H1 (cell line): ENCODE measurements around the gene MLN. TPM values are rescaled to one million over a fixed set of nuclear protein-coding genes. Genes with fewer than 3 reads are reported as not detected.

Source experiments
- CTCF ChIA-PET: fragments of 300-600 bp; sonication (Branson Sonifier 250); formaldehyde crosslinking; loops from one replicate; lab custom pipeline; 2021; ENCODE audit not compliant: partially characterized antibody; lab: Charles Lee
- POLR2A ChIA-PET: fragments of 300-600 bp; sonication (Branson Sonifier 250); formaldehyde crosslinking; loops from one replicate; lab custom pipeline; 2021; ENCODE audit warnings: inconsistent platforms; ENCODE audit not compliant: partially characterized antibody; lab: Charles Lee
- DNase-seq, 2 experiments: peaks; one replicate each; pipeline versions ENCODE4 v3.0.0 to v3.0.0-alpha.2; 2010 to 2022; ENCODE audit warnings: low spot score in 2 of 2, low read depth in 1 of 2, mixed read lengths in 1 of 2
- FAIRE-seq: peaks from 2 replicates; lab custom pipeline; 2011; peaks lifted over from hg19 to GRCh38; lab: Jason Lieb, UNC
- H2AFZ ChIP-seq: 2 replicates; pipeline ENCODE4 v1.8.1; 2012; ENCODE audit warnings: low read length, inconsistent platforms
- H2AK5ac ChIP-seq: 2 replicates; pipeline ENCODE4 v1.6.1; 2013; ENCODE audit warnings: low read depth, low read length
- H2BK120ac ChIP-seq: replicated peaks from 2 replicates; pipeline ENCODE3; 2013; ENCODE audit warnings: low read depth, low read length, inconsistent platforms
- H2BK12ac ChIP-seq: 2 replicates; pipeline ENCODE4 v1.6.1; 2013; ENCODE audit warnings: low read depth, low read length
- H2BK15ac ChIP-seq: 2 replicates; pipeline ENCODE4 v1.6.1; 2013; ENCODE audit warnings: low read length
- H2BK20ac ChIP-seq: 2 replicates; pipeline ENCODE4 v1.6.1; 2013; ENCODE audit warnings: low read length
- H2BK5ac ChIP-seq: 2 replicates; pipeline ENCODE4 v1.6.1; 2013; ENCODE audit warnings: low read depth, low read length
- H3K14ac ChIP-seq: 2 replicates; pipeline ENCODE4 v1.6.1; 2013; ENCODE audit warnings: inconsistent platforms; ENCODE audit not compliant: insufficient read length
- H3K18ac ChIP-seq: 2 replicates; pipeline ENCODE4 v1.6.1; 2013; ENCODE audit warnings: low read length; ENCODE audit errors: extremely low read depth
- H3K23ac ChIP-seq: 2 replicates; pipeline ENCODE4 v1.6.1; 2013; ENCODE audit warnings: inconsistent platforms; ENCODE audit not compliant: insufficient read length
- H3K23me2 ChIP-seq: 2 replicates; pipeline ENCODE4 v1.6.1; 2013; ENCODE audit warnings: low read depth, low read length
- H3K27ac ChIP-seq: 2 replicates; pipeline ENCODE4 v1.6.1; 2011; ENCODE audit warnings: low read depth, low read length, inconsistent platforms
- H3K27me3 ChIP-seq, 4 experiments: replicated peaks in 1 of 4; 1 replicate in 1 of 4; 2 replicates in 3 of 4; pipeline versions ENCODE4 v1.6.1 to v1.8.1; 2011 to 2013; ENCODE audit warnings: low read length in 3 of 4, mild to moderate bottlenecking in 3 of 4, inconsistent platforms in 2 of 4, mixed read lengths in 2 of 4, moderate library complexity in 1 of 4; ENCODE audit not compliant: control insufficient read depth in 3 of 4, insufficient read depth in 3 of 4; ENCODE audit errors: extremely low read depth in 1 of 4
- H3K36me3 ChIP-seq, 4 experiments: 2 replicates each; pipeline versions ENCODE4 v1.6.1 to v1.8.1; 2011 to 2013; ENCODE audit warnings: mild to moderate bottlenecking in 4 of 4, low read length in 3 of 4, moderate library complexity in 2 of 4, control low read depth in 1 of 4, inconsistent platforms in 1 of 4; ENCODE audit not compliant: insufficient read depth in 4 of 4, control insufficient read depth in 2 of 4
- H3K4ac ChIP-seq: replicated peaks from 2 replicates; pipeline ENCODE3; 2013; ENCODE audit warnings: low read length, low read depth, mixed read lengths, inconsistent platforms; ENCODE audit not compliant: insufficient read length
- H3K4me1 ChIP-seq, 4 experiments: replicated peaks in 1 of 4; 1 replicate in 1 of 4; 2 replicates in 3 of 4; pipeline versions ENCODE4 v1.6.1 to v1.8.1; 2011 to 2013; ENCODE audit warnings: low read length in 3 of 4, inconsistent platforms in 2 of 4, mixed read lengths in 1 of 4; ENCODE audit not compliant: insufficient read depth in 4 of 4, control insufficient read depth in 3 of 4
- H3K4me2 ChIP-seq, 2 experiments: 2 replicates each; pipeline versions ENCODE4 v1.6.1 to v1.8.1; 2011 to 2013; ENCODE audit warnings: low read depth in 2 of 2, low read length in 2 of 2, control low read depth in 1 of 2, inconsistent platforms in 1 of 2, mild to moderate bottlenecking in 1 of 2; ENCODE audit not compliant: insufficient read depth in 1 of 2
- H3K4me3 ChIP-seq, 4 experiments: fragments of 200-600, 300-600 bp in 1 of 4; sonication (generic), shearing (Covaris generic), sonication (Bioruptor Twin) in 1 of 4; 2 replicates each; pipeline versions ENCODE4 v1.5.1 to v1.8.1; 2011 to 2016; ENCODE audit warnings: low read length in 4 of 4, low read depth in 3 of 4, control low read depth in 2 of 4, inconsistent platforms in 2 of 4, mild to moderate bottlenecking in 2 of 4, mixed read lengths in 1 of 4, moderate library complexity in 1 of 4; ENCODE audit not compliant: insufficient read depth in 2 of 4; ENCODE audit errors: extremely low read depth in 1 of 4
- H3K56ac ChIP-seq: replicated peaks from 2 replicates; pipeline ENCODE3; 2013; ENCODE audit warnings: low read depth, mild to moderate bottlenecking, mixed read lengths, low read length, inconsistent platforms; ENCODE audit not compliant: insufficient read length
- H3K79me1 ChIP-seq: 2 replicates; pipeline ENCODE4 v1.6.1; 2013; ENCODE audit warnings: low read depth, low read length, control low read depth
- H3K79me2 ChIP-seq, 2 experiments: 2 replicates each; pipeline versions ENCODE4 v1.6.1 to v1.8.1; 2012 to 2013; ENCODE audit warnings: low read length in 2 of 2, mild to moderate bottlenecking in 2 of 2, inconsistent platforms in 1 of 2; ENCODE audit not compliant: insufficient read depth in 2 of 2, control insufficient read depth in 1 of 2
- H3K9ac ChIP-seq, 4 experiments: replicated peaks in 1 of 4; 1 replicate in 1 of 4; 2 replicates in 3 of 4; pipeline versions ENCODE4 v1.6.1 to v1.8.1; 2011 to 2013; ENCODE audit warnings: low read depth in 3 of 4, low read length in 3 of 4, control low read depth in 2 of 4, mild to moderate bottlenecking in 2 of 4, moderate library complexity in 2 of 4, inconsistent platforms in 1 of 4; ENCODE audit errors: extremely low read depth in 1 of 4
- H3K9me3 ChIP-seq, 2 experiments: 2 replicates each; pipeline versions ENCODE4 v1.6.1 to v1.8.1; 2012 to 2013; ENCODE audit warnings: mild to moderate bottlenecking in 2 of 2, moderate library complexity in 2 of 2, control low read depth in 1 of 2, inconsistent platforms in 1 of 2, low read depth in 1 of 2, low read length in 1 of 2, mixed read lengths in 1 of 2; ENCODE audit not compliant: insufficient read depth in 2 of 2
- H4K20me1 ChIP-seq, 2 experiments: replicated peaks in 1 of 2; 2 replicates each; pipeline versions ENCODE3 to v1.8.1; 2011 to 2013; ENCODE audit warnings: inconsistent platforms in 2 of 2, low read length in 2 of 2, mild to moderate bottlenecking in 1 of 2; ENCODE audit not compliant: insufficient read depth in 2 of 2, control insufficient read depth in 1 of 2
- H4K5ac ChIP-seq: 2 replicates; pipeline ENCODE4 v1.6.1; 2013; ENCODE audit warnings: low read length, low read depth, mixed read lengths, inconsistent platforms; ENCODE audit not compliant: insufficient read length
- H4K8ac ChIP-seq: 2 replicates; pipeline ENCODE4 v1.8.0; 2013; ENCODE audit warnings: mild to moderate bottlenecking, moderate library complexity, low read length, inconsistent platforms; ENCODE audit not compliant: insufficient read depth; ENCODE audit errors: extremely low read depth
- H4K91ac ChIP-seq: replicated peaks from 2 replicates; pipeline ENCODE3; 2013; ENCODE audit warnings: low read length, mixed read lengths, inconsistent platforms; ENCODE audit not compliant: insufficient read length
- CBX5 ChIP-seq: fragments of 300-800, 300-1000 bp; sonication (generic); IDR thresholded peaks from 2 replicates; pipeline ENCODE4 v1.7.1; 2016; ENCODE audit warnings: antibody characterized with exemption, low read length, low read depth
- CHD1 ChIP-seq: IDR thresholded peaks from 2 replicates; pipeline ENCODE4 v1.6.1; 2012; ENCODE audit warnings: low read depth, low read length, improper control_type of control experiment
- KDM1A ChIP-seq: fragments of 200-600, 300-600 bp; sonication (generic); IDR thresholded peaks from 2 replicates; pipeline ENCODE4 v1.7.1; 2016; ENCODE audit warnings: mild to moderate bottlenecking, low read length, borderline replicate concordance
- RXRA ChIP-seq: IDR thresholded peaks from 2 replicates; pipeline ENCODE4 v1.6.1; 2011; ENCODE audit warnings: low read depth, mild to moderate bottlenecking, low read length, moderate library complexity; ENCODE audit not compliant: insufficient read depth
- TAF7 ChIP-seq: optimal IDR thresholded peaks from 2 replicates; pipeline ENCODE3; 2011; ENCODE audit warnings: low read depth, mild to moderate bottlenecking, inconsistent platforms, low read length, moderate library complexity, borderline replicate concordance
- TCF12 ChIP-seq: IDR thresholded peaks from 2 replicates; pipeline ENCODE4 v1.6.1; 2011; ENCODE audit warnings: low read depth, mild to moderate bottlenecking, low read length
- USF2 ChIP-seq: IDR thresholded peaks from 2 replicates; pipeline ENCODE4 v1.6.1; 2011; ENCODE audit warnings: low read length, improper control_type of control experiment
- WGBS, 2 experiments: shearing (Covaris generic) in 1 of 2; methylation state at CpG; one replicate each; pipeline versions ENCODE4 v1.1.6 to v1.1.7; 2013 to 2015; ENCODE audit warnings: low lambda C conversion rate in 2 of 2, mixed read lengths in 2 of 2, inconsistent platforms in 1 of 2, low coverage in 1 of 2, missing lambda C conversion rate in 1 of 2; ENCODE audit not compliant: insufficient replicate concordance in 2 of 2, insufficient coverage in 1 of 2, insufficient read length in 1 of 2; ENCODE audit errors: extremely low coverage in 1 of 2, missing lambda C conversion rate in 1 of 2; 5-methylcytosine and 5-hydroxymethylcytosine counted together
- polyA plus RNA-seq, 7 experiments: library from polyadenylated mRNA; depleted of rRNA in 3 of 7; stranded (reverse) in 5 of 7; unstranded in 2 of 7; fragments of >200 nt in 5 of 7; fragments of 200-250 nt in 2 of 7; gene quantifications; 1 replicate in 5 of 7; 2 replicates in 1 of 7; 4 replicates in 1 of 7; pipeline versions ENCODE4 v1.2.1 to v1.2.3, GENCODE V29; 2011 to 2013; ENCODE audit warnings: missing spikeins in 2 of 7, mixed read lengths in 2 of 7
- total RNA-seq: library from RNA; stranded (reverse); fragmentation: NEBNext Ultra II Directional; extraction: Animal tissue kit (Norgen Biotek cat#: 25700); gene quantifications from 2 replicates; pipeline ENCODE4 v1.2.1, GENCODE V29; 2021
- TF ChIP-seq, protein P1 (sequence below), 3 experiments: IDR thresholded peaks; 1 replicate in 2 of 3; 2 replicates in 1 of 3; pipeline versions ENCODE4 v1.5.1 to v1.6.1; 2011; ENCODE audit warnings: low read length in 3 of 3, mild to moderate bottlenecking in 3 of 3, inconsistent platforms in 2 of 3, low read depth in 1 of 3, moderate library complexity in 1 of 3; ENCODE audit not compliant: insufficient read depth in 1 of 3; ENCODE audit errors: control extremely low read depth in 1 of 3
- TF ChIP-seq, protein P2 (sequence below): IDR thresholded peaks from 2 replicates; pipeline ENCODE4 v1.6.1; 2011; ENCODE audit warnings: low read depth, mild to moderate bottlenecking, low read length; ENCODE audit not compliant: insufficient read depth

The MLN gene
- total and polyA plus RNA-seq, 2 of the 8 experiments (the other 6 are each of a cell fraction or from before 2014, with no cell fraction given) = not detected

- Histone ChIP-seq H3K27me3 (no peaks in the 10 kb centered on the region), H4K20me1 (no peaks in the 10 kb centered on the region), H2BK15ac (no peak overlapping the region), H3K36me3 (no peaks in the 10 kb centered on the region), H2BK20ac (0 out of 2 replicates have a peak overlapping the region, but pooled peaks have one; percentile 97), H2AK5ac (0 out of 2 replicates have a peak overlapping the region, but pooled peaks have one; percentile 49), H3K9me3 (no peaks in the 10 kb centered on the region), H2AFZ (no peak overlapping the region), H4K5ac (no peak overlapping the region), H3K27ac (no peak overlapping the region), H2BK5ac (peak overlapping the region; percentile 94; the same call in 1 of the 2 replicates), H4K91ac (peak overlapping the region; percentile 98), H3K23me2 (no peaks in the 10 kb centered on the region), H3K56ac (no peak overlapping the region), H3K4me1 (peaks cover 7 to 35% (median 23%) of the 10 kb centered on the region in 4 experiments), H3K79me2 (no peaks in the 10 kb centered on the region), H3K79me1 (no peaks in the 10 kb centered on the region), H3K4ac (peak overlapping the region; percentile 83), H3K14ac (no peak overlapping the region), H3K4me2 (no peak overlapping the region), H3K9ac (no peak overlapping the region), H2BK12ac (peak overlapping the region; percentile 96; the same call in 1 of the 2 replicates), H2BK120ac (no peak overlapping the region), H3K4me3 (no peak overlapping the region), H4K8ac (no peak overlapping the region), H3K18ac (peak overlapping the region; percentile 94; the same call in 1 of the 2 replicates), H3K23ac (no peak overlapping the region)
- WGBS, 2 experiments = 84% methylated on average over 7 of the region's 7 CpGs; no CpG with 5 or more reads in 1 of the 2 experiments
- FAIRE-seq = no peak
- POLR2A ChIA-PET = interaction anchor here (0.6 to 2.8 kb wide), 3 partner anchors 16 to 151 kb away, joined by 3 to 14 read pairs (median 4); no protein-coding TSS in a partner anchor
- CTCF ChIA-PET = interaction anchor here (0.6 to 12.0 kb wide), 27 partner anchors 8 to 409 kb away, joined by 3 to 171 read pairs (median 4); partner anchors contain the start of gene UQCC2
- no peak for DNase-seq
- TF ChIP-seq CHD1 (no peak), TCF12 (no peak), USF2 (no peak), KDM1A (no peak), RXRA (no peak), TAF7 (no peak), CBX5 (no peak)
- TF ChIP-seq, protein P1, sequence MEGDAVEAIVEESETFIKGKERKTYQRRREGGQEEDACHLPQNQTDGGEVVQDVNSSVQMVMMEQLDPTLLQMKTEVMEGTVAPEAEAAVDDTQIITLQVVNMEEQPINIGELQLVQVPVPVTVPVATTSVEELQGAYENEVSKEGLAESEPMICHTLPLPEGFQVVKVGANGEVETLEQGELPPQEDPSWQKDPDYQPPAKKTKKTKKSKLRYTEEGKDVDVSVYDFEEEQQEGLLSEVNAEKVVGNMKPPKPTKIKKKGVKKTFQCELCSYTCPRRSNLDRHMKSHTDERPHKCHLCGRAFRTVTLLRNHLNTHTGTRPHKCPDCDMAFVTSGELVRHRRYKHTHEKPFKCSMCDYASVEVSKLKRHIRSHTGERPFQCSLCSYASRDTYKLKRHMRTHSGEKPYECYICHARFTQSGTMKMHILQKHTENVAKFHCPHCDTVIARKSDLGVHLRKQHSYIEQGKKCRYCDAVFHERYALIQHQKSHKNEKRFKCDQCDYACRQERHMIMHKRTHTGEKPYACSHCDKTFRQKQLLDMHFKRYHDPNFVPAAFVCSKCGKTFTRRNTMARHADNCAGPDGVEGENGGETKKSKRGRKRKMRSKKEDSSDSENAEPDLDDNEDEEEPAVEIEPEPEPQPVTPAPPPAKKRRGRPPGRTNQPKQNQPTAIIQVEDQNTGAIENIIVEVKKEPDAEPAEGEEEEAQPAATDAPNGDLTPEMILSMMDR (IDR thresholded peaks at IDR 0.05; ENCODE audit: control extremely low read depth in 1 of 3, insufficient read depth in 1 of 3, low read depth in 1 of 3, low read length in 3 of 3) = no peak
- TF ChIP-seq, protein P2, sequence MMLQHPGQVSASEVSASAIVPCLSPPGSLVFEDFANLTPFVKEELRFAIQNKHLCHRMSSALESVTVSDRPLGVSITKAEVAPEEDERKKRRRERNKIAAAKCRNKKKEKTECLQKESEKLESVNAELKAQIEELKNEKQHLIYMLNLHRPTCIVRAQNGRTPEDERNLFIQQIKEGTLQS = no peak
These were observed 58.3 kb downstream of the MLN start for GRCh38 chr6:33745548-33745947.
